NCI-H1092 treated with DMSO at 0.1 percent for 48 hours (cell line): ENCODE data around the gene NFATC1.

Experiments used
- DNase-seq: peaks from one replicate; lab custom pipeline; 2025; lab: John Stamatoyannopoulos, UW

The NFATC1 gene

DNA sequence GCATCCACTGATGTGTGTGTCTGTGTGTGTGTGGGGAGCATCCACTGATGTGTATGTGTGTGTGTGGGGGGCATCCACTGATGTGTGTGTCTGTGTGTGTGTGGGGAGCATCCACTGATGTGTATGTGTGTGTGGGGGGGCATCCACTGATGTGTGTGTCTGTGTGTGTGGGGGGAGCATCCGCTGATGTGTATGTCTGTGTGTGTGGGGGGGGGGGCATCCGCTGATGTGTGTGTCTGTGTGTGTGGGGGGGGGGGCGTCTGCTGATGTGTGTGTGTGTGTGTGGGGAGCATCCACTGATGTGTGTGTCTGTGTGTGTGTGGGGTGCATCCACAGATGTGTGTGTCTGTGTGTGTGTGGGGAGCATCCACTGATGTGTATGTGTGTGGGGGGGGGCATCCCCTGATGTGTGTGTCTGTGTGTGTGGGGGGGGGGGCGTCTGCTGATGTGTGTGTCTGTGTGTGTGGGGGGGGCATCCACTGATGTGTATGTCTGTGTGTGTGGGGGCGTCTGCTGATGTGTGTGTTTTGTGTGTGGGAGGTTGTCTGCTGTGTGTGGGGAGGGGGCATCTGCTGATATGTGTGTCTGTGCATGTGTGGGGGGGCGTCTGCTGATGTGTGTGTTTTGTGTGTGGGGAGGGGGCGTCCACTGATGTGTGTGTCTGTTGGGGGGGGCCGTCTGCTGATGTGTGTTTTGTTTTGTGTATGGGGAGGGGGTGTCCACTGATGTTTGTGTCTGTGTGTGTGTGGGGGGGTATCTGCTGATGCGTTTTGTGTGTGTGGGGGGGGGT is 125.9 kb downstream of the NFATC1 start:
- no peak for DNase-seq

DNA sequence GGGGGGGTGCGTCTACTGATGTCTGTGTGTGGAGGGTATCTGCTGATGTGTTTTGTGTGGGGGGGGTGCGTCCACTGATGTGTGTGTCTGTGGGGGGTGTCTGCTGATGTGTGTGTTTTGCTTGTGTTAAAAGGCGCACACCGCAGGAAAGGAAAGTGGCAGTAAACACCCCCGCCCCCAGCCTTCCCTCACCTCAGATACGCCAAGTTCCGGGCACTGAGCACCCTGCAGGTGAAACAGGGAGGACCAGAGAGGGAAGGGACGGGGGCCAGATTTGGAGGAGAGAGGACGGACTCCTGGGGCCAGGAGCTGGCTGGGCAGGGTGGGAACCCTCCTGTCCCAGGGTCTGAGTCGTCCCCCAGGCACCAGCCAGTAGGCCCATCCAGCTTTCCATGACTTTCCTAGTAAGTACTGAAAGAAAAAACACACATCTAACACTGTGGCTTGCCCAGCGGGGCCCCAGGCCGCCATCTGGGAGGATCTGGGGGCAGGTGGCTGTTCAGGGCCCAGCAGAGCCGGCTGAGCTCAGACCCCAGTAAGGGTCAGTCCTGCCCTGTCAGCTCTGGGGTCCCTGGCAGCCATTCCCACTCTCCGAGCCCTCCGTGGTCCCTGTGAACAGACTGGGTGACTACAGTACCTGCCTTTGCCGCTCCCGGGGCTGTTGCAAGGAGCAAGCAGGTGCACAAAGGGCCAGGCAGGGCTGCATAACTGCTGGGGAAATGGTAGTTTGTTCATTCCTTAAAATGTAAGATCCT is 126.9 kb downstream of the NFATC1 start:
- DNase-seq = no peak

DNA sequence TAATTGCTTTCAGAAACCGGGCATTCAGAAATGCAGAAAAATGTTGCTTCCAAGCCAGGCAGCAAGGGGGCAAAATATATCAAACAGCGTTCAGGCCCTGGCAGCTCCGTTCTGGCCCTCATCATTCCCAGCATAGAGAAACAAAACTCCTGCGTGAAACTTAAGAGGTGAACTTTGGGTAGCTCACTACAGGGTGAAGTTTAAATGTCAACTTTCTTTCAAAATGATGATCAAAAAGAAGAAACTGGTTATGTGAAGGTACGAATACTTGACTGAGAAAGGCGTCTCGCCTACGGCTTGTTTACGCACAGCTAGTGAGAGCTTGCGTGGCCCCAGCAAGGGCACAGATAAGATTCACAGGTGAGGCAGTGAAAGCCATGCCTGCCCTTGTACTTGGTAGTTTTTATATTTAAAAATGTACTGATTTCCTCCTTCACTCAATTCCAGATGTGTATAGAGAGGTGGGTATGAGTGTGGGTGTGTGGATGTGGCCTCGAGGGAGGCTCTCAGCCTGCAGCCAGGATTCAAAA is 127.5 kb downstream of the NFATC1 start:
- no peak for DNase-seq

DNA sequence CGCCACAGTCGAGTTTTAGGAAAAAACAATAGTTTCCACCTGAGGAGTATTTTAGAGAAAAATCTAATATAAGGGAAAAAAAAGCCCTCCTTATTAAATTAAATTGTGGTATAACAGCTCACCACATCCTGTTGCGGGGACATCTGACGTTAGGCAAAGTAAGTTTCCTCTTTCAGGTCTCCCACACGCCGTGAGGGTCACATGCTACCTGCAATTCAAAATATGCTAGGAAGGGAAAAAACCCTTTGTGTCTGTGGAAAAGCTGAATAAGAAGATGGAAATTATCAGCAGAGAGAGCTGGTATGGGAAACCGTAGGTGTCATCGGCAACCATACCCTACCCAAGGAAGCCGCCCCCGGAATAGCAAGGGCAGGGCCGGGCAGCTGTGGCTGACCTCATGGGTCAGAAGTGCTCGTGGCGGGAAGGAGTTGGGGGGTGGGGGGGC is 128.0 kb downstream of the NFATC1 start:
- no peak for DNase-seq

DNA sequence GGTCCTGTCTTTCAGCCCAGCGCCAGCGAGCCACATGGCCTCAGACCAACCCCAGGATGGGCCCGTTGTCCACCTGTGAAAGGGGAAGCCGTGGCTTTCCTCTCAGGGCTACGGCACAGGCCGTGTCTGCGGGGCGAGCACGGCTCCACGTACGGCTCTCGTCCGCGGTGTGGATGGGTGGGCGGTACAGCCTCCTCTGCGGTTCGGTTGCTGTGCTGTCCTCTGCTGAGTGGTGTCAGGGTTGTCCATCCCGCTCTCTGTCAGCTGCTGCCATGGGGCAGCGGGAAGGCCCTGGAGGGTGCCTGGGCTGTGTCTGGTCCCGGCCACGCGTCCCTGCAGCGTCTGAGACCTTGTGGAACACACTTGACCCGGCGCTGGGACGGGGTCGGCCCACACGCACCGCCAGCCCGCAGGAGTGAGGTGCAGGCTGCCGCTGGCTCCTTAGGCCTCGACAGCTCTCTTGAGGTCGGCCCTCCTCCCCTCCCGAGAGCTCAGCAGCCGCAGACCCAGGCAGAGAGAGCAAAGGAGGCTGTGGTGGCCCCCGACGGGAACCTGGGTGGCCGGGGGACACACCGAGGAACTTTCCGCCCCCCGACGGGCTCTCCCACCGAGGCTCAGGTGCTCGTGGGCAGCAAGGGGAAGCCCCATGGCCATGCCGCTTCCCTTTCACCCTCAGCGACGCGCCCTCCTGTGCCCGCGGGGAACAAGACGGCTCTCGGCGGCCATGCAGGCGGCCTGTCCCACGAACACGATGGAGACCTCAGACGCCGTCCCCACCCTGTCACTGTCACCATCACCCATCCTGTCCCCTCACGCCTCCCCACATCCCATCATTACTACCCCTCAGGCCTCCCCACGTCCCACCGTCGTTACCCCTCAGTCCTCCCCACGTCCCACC is 128.7 kb downstream of the NFATC1 start:
- no peak for DNase-seq

DNA sequence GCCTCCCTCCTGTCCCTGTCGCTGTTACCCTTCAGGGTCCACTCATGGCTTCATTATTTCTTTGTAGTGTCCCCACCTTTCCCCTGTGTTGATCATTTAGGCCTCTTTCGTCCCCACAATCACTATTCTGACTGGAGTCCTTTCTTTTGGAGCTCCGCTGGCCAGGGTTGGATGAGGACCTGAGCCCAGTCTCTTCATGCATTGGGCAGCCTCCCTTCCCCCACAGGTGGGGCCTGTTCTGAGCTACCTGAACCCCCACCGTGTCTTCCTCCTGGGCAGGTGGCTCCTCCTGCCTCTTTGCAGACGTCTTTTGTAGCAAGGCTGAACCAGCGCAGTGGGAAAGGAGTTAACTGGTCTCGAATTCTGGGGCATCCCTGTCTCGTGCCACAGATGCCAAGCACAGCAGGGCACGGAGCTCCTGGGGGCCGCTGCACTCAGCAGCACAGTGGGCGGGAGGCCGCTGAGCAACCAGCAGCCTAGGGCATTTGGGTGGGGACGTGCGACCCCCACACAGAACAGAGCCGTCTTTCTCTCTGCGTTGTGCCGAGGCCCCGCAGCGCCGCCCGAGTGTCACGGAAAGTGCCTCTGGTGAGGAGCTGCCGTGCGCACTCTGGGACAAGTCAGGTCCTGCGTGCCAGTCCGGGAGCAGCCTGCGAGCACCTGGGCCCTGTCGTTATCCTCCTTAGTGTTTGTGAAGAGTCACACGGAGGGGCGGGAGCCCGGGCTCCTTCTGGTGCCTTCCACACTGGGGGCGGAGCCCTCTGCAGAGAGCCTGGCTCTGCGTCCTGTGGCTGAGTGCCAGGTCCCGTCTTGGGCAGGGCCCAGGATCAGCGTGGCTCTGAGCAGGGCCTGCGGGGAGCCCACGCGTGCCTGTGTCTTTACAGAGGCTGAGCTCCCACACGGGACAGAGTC is 130.1 kb downstream of the NFATC1 start:
- DNase-seq = no peak

DNA sequence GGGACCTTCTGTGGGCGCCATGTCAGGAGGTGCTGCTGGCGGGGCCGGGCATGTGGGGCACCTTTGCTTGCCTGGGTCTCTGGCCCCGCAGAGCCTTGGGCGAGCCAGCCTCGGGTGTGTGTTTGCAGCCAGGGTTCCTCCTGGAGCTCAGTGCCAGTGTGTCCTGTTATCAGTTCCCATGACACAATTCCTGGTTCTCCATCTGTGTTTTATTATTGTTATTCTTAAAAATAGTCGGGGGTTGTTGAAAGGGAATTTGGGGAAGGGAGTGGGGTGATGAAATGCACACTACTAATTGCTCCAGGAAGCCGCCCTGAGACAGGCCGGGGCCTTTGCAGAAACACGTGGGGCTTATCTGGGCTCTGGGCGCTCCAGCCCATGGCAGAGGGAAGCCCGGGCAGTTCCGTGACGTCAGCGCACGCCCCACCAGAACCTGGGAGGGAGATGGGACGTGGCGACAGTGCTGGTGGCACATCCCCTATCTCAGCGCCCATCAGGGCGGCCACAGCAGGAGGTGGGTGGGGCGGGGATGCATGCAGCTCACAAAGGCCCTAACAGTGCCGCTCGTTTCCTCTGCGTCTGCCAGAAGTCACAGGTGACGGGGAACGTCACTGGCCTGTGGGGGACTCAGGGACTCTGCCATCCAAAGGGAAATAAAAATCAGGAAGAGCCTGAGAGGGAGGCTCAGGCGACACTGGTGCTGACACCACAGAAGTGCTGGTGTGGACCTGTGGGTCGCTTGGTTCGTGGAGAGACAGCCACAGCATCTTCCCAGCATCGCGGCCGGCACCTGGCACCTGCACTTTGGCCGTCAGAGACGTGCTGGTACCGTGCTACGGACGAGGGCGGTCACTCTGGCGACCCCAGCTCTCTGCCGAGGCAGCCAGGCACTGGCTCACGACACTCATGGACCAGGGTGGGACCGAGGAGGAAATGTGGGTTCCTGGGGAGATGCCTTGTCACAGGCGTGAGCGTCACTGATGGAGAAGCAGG is 131.0 kb downstream of the NFATC1 start:
- no peak for DNase-seq

DNA sequence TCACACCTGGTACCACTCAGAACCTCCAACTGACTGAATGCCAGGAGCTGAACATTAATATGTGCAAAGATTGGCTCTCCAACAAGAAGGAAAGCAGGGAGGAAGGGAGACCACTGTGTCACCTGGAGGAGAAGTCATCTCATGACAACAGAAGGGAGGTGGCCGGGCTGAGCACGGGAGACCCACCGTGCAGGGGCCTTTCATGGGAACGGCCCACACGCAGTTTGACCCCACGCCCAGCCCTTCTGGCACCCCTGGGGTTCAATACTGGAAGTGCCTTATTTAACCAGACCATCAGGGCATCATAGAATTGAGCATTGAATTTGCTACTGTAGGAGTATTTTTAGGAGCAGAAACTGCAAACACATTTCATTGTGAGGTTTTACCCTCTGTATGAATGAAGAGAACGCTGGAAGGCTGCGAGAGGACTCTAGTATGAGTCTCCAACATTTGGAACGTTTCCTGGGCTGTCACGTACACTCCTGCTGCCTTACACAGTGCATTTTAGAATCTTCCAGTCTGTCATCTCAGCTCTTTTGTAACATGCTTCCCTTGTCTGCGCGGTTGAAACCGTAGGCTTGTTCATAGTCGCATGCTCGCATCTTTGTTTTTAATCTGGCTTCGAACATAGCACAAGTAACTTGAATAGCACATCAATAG is 132.1 kb downstream of the NFATC1 start:
- DNase-seq = peak; percentile 34

DNA sequence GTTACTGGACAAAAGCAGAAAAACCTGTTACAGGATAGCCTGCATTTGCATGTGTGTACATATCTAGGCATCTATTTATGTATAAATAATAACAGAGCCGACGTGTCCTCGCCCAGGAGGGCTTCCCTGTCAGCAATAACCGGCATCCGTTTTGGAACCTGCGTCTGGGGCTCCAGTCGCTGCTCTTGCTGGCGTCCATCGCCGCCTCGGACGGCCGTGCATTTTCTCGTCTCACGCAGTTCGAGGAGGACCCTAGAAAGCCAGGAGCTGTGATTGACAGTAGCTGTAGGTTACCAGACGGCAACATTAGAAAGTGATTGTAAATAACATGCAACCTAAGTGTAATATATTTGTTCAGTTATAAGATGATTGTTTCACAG is 132.6 kb downstream of the NFATC1 start:
- no peak for DNase-seq

DNA sequence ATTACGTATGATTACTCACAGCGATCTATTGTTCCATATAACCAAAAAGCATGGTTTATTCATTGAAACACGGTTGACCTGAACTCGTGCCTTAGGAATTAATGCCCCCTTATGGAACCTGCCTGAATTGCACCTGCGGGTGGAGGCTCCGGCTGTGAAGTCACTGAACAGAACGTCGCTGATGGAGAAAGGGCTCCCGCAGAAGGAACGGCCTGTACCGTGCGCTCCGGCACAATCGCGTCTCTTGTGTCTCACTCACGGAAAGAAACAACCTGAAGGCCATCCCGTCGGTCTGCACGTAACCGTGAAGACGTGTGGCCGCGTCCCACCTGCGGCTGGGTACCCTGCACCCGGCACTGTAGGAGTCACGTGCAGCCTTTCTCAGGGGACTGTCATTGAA is 133.1 kb downstream of the NFATC1 start:
- peak; percentile 86 for DNase-seq

DNA sequence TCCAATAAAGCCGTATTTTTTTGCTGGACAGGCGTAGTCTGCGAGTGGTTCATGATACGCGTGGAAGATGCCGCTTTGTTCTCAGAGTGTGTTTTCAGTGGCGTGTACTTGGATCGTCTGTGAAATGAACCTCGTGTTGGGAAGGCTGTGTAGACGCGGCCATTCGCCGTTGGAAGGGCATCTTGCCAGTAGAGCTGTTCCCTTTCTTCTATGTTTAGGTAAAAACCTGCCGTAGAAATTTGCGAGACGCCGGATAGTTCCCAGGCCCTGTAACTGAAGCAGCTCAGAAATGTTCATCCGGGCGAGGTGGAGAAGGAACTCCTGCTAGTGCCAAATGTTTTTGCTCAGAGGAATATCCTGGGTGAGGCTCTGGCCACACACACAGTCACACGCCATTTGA is 133.6 kb downstream of the NFATC1 start:
- no peak for DNase-seq

DNA sequence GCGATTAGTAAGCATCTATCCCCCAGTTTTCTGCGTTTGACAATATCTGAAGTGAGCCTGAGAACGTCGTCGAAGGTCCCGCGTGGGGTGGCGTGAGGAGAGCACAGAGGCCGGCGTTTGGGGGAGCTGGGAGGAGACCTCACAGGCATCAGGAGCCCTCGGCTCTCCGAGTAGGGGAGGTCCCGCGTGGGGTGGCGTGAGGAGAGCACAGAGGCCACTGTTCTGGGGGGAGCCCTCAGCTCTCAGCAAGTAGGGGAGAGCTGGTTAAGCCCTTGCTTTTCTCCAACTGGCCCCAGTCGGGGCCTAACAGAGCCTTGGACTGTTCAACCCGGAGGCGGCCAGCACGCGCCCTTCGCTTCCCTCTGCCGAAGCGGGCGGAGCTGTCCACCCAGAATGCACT is 134.3 kb downstream of the NFATC1 start:
- no peak for DNase-seq

DNA sequence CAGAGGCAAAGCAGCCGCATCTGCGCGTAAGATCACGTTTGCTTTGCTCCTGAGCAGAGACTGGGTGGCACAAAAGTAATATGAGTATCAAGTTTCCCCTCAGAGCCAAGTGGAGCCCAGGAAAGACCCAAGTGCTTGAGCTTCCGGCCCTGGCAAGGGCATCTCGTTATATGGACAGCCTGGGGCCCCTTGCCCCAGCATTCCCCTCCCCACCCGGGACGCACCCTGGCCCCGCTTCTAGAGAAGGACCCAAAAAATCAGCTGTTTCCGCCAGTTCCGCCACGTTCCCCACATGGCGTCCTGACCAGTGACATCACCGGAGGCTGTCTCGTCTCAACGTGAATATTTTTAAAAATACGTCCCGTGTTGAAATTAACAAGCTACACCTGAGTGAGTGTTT is 135.1 kb downstream of the NFATC1 start:
- DNase-seq = peak; percentile 35

DNA sequence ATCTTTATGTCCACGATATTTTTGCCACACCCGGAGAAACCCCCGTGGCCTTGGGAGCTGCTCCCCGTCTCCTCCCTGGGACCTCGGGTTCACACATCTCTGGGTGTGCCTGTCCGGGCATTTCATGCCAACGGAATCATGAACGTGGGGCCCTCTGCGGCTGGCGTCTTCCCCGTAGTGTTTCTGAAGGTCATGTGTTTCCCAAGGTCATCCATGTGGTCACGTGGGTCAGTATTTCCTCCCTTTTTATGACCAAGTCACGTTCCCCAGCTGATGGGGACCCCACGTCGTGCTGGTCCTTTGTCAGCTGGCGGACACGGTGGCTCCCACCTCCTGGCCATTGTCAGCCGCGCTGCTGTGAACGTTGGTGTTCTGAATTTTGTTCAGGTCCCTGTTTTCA is 135.7 kb downstream of the NFATC1 start:
- DNase-seq = no peak

DNA sequence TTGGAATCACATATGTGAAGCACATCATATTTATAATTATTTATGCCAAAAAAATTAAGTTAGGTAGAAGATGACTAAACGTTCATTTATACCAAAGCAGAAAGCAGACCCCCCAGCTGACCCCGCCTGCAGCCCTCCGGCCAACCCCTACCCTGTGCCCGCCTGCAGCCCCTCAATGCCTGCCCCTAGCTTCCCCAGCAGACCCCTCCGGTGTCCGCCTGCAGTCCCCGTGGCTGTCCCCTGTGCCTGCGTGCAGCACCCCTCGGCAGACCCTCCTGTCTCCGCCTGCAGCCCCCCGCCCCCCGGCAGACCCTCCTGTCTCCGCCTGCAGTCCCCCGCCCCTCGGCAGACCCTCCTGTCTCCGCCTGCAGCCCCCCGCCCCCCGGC is 136.2 kb downstream of the NFATC1 start:
- no peak for DNase-seq

DNA sequence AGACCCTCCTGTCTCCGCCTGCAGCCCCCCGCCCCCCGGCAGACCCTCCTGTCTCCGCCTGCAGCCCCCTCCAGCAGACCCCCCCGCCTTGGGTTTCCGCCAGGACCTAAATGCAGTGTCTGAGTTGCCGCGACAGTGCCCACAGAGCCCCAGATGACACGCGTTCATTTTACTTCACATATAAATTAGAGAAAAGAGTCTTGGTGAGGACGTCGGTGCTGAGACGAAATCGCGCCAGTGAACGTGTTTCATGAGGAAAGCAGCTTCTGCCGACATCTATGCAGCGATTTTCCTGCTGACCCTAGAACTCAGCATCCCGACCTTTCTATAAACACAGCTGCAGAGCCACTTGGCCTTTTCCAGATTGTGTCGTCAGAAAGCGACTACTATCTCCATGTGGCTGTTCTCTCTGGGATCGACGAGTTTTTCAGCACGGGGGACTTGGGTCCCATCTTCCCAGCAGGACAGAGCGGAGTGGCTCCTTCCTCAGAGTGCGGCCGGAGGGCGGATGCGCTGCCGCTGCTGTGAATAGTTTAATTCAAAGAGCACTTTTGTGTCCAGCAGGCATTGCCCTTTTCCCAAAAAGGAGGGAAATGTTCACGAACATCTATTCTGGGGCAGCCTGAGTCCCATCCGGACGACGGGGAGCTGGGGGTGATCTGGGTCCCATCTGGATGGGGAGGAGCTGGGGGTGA is 136.7 kb downstream of the NFATC1 start:
- DNase-seq = peak; percentile 14

DNA sequence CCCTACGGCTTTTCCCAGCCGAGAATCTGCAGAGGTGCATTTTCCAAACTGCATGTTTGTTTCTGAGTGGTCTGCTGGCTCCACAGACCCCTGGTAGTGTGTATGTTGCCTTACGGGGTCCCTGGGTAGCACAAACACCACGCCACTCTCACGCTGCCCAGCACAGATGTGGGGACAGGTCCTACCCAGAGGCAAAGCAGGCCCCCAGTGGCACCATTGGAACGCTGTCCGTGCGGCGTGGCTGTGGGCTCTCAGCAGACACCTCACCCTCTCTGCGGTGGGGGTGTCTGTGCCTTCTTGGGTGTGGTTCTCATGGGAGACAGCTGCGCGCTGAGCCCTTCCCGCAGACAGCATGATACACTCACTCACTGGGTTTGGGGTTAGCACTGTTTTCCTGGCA is 137.4 kb downstream of the NFATC1 start:
- no peak for DNase-seq

DNA sequence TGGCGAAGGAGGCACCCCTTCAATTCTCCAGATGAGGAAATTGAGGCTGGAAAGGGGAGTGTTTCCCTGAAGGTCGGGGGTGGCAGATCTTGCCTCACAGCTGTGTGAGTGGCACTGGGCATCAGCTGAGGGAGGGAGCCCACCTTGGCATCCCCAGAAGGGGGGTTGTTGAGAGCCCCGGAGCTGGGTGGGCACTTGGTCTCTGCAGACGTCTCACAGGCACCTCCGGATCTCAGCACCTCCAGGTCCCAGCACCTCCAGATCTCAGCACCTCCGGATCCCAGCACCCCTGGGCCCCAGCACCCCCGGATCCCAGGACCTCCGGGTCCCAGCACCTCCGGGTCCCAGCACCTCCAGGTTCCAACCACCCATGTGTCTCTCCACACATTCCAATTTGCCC is 137.9 kb downstream of the NFATC1 start:
- DNase-seq = no peak

DNA sequence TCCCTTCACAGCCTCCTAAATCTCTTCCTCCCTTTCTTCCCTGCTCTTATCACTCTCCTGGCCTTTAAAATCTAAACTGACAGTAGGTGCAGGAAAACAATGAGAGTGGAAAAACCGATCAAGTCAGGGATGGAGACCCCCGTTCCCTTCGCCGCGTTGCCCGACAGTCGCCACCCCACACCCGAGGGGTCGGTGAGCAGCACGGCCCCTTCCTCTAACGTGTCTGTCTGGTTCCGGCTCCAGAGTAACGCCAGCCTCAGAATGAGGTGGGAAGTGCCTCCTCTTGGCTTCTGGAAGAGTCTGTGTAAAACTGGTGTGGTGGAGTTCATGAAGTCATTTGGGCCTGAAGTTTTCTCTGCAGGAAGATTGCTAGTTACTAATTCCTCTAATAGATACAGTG is 138.6 kb downstream of the NFATC1 start:
- no peak for DNase-seq
